ENCODE measurements around the gene LRRN1.

DNA sequence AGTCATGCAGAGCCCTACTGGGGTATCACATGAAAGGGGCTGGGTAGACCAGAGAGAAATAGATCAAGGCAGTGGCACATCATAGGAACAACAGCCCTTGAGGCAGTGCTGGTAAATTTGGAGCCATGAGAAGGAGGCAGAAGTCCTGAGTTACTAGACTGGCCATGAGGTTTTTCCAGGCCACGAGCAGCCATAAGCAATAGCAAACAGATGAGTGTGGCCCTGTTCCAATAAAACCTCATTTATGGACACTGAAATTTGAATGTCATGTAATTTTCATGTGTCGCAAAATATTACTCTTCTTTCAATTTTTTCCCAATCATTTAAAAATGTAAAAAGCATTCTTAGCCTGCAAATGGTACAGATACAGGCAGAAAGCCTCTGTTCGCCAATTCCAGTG, 28.1 kb upstream of the LRRN1 start:
- TF ChIP-seq, protein P1, sequence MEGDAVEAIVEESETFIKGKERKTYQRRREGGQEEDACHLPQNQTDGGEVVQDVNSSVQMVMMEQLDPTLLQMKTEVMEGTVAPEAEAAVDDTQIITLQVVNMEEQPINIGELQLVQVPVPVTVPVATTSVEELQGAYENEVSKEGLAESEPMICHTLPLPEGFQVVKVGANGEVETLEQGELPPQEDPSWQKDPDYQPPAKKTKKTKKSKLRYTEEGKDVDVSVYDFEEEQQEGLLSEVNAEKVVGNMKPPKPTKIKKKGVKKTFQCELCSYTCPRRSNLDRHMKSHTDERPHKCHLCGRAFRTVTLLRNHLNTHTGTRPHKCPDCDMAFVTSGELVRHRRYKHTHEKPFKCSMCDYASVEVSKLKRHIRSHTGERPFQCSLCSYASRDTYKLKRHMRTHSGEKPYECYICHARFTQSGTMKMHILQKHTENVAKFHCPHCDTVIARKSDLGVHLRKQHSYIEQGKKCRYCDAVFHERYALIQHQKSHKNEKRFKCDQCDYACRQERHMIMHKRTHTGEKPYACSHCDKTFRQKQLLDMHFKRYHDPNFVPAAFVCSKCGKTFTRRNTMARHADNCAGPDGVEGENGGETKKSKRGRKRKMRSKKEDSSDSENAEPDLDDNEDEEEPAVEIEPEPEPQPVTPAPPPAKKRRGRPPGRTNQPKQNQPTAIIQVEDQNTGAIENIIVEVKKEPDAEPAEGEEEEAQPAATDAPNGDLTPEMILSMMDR (IDR thresholded peaks at IDR 0.05), result no peak
- TF ChIP-seq KDM1A (IDR thresholded peaks at IDR 0.05; ENCODE audit: low read depth), result no peak
- TF ChIP-seq POLR2A (IDR thresholded peaks at IDR 0.05; ENCODE audit: low read length), result no peak
- TF ChIP-seq CHD2 (IDR thresholded peaks at IDR 0.05; ENCODE audit: low read length, partially characterized antibody), result no peak
- no peak for TF ChIP-seq ESRRA (IDR thresholded peaks at IDR 0.05; ENCODE audit: borderline replicate concordance, low read length)
- no peak for TF ChIP-seq PHF8 (IDR thresholded peaks at IDR 0.05; ENCODE audit: borderline replicate concordance, low read depth)
- no peak for TF ChIP-seq CEBPB (IDR thresholded peaks at IDR 0.05)
- TF ChIP-seq, protein P2, sequence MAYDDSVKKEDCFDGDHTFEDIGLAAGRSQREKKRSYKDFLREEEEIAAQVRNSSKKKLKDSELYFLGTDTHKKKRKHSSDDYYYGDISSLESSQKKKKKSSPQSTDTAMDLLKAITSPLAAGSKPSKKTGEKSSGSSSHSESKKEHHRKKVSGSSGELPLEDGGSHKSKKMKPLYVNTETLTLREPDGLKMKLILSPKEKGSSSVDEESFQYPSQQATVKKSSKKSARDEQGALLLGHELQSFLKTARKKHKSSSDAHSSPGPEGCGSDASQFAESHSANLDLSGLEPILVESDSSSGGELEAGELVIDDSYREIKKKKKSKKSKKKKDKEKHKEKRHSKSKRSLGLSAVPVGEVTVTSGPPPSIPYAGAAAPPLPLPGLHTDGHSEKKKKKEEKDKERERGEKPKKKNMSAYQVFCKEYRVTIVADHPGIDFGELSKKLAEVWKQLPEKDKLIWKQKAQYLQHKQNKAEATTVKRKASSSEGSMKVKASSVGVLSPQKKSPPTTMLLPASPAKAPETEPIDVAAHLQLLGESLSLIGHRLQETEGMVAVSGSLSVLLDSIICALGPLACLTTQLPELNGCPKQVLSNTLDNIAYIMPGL (CRISPR knock-in tag; IDR thresholded peaks at IDR 0.05; ENCODE audit: borderline replicate concordance), result no peak
- TF ChIP-seq, protein P3, sequence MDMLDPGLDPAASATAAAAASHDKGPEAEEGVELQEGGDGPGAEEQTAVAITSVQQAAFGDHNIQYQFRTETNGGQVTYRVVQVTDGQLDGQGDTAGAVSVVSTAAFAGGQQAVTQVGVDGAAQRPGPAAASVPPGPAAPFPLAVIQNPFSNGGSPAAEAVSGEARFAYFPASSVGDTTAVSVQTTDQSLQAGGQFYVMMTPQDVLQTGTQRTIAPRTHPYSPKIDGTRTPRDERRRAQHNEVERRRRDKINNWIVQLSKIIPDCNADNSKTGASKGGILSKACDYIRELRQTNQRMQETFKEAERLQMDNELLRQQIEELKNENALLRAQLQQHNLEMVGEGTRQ (IDR thresholded peaks at IDR 0.05), result no peak
- no peak for TF ChIP-seq EHMT2 (IDR thresholded peaks at IDR 0.05; ENCODE audit: low read depth)
